Measurements from ENCODE around the gene RPN1. TPM values are rescaled to one million over a fixed set of nuclear protein-coding genes. Genes with fewer than 3 reads are reported as not detected.

The RPN1 gene
- total RNA-seq, 4 donors from 2014 or later, result 91.5 to 150 (median 148) TPM

DNA sequence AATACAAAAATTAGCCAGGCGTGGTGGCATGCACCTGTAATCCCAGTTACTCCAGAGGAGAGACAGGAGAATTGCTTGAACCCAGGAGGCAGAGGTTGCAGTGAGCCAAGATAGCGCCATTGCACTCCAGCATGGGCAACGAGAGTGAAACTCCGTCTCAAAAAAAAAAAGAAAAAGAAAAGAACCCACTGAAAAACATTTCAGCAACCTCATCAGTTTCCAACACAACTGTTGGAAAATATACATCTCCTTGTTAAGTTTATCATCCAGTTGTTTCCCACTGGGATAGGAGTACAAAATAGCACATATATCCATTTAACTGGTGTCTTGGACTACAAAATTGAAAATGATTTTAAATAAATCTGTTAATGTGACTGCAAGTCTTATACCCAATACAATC, 2.2 kb downstream of the RPN1 start:
- DNase-seq (ENCODE audit: low spot score in 2 of 2), result no peak
- Histone ChIP-seq H3K9me3 (no peaks in the 10 kb centered on the region), H3K27ac (no peak overlapping the region), H3K36me3 (peaks cover 15% of the 10 kb centered on the region), H3K27me3 (no peaks in the 10 kb centered on the region), H3K4me1 (peaks cover 24% of the 10 kb centered on the region), H3K4me3 (peak overlapping the region; percentile 70)
- WGBS, result 57% methylated on average over 4 of the region's 4 CpGs
- TF ChIP-seq POLR2AphosphoS5 (IDR thresholded peaks at IDR 0.05), result no peak
- no peak for TF ChIP-seq POLR2A (IDR thresholded peaks at IDR 0.05)
- TF ChIP-seq EP300 (IDR thresholded peaks at IDR 0.05), result no peak
- TF ChIP-seq, protein P1, sequence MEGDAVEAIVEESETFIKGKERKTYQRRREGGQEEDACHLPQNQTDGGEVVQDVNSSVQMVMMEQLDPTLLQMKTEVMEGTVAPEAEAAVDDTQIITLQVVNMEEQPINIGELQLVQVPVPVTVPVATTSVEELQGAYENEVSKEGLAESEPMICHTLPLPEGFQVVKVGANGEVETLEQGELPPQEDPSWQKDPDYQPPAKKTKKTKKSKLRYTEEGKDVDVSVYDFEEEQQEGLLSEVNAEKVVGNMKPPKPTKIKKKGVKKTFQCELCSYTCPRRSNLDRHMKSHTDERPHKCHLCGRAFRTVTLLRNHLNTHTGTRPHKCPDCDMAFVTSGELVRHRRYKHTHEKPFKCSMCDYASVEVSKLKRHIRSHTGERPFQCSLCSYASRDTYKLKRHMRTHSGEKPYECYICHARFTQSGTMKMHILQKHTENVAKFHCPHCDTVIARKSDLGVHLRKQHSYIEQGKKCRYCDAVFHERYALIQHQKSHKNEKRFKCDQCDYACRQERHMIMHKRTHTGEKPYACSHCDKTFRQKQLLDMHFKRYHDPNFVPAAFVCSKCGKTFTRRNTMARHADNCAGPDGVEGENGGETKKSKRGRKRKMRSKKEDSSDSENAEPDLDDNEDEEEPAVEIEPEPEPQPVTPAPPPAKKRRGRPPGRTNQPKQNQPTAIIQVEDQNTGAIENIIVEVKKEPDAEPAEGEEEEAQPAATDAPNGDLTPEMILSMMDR (IDR thresholded peaks at IDR 0.05), result no peak

DNA sequence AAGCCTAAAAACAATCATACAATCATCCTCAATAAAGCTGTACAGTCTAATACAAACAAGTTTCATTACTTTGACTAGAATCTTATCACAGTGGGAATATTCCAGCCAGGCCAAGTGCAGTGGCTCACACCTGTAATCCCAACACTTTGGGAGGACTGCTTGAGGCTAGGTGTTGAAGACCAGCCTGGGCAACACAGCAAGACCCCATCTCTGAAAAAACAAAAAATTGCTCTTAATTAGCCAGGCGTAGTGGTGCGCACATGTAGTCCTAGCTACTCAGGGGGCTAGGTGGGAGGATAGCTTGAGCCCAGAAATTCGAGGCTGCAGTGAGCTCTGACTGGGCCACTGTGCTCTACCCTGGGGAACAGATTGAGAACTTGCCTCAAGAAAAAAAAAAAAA, 3.3 kb downstream of the RPN1 start:
- Histone ChIP-seq H3K4me1 (peaks cover 24% of the 10 kb centered on the region), H3K36me3 (peaks cover 26% of the 10 kb centered on the region), H3K9me3 (no peaks in the 10 kb centered on the region), H3K27me3 (no peaks in the 10 kb centered on the region), H3K4me3 (no peak overlapping the region), H3K27ac (no peak overlapping the region)
- DNase-seq (ENCODE audit: low spot score in 2 of 2), result no peak
- 89% methylated on average over 3 of the region's 3 CpGs for WGBS
- TF ChIP-seq, protein P1 (IDR thresholded peaks at IDR 0.05), result no peak
- TF ChIP-seq POLR2A (IDR thresholded peaks at IDR 0.05) (no peak), EP300 (IDR thresholded peaks at IDR 0.05) (no peak), POLR2AphosphoS5 (IDR thresholded peaks at IDR 0.05) (no peak)

DNA sequence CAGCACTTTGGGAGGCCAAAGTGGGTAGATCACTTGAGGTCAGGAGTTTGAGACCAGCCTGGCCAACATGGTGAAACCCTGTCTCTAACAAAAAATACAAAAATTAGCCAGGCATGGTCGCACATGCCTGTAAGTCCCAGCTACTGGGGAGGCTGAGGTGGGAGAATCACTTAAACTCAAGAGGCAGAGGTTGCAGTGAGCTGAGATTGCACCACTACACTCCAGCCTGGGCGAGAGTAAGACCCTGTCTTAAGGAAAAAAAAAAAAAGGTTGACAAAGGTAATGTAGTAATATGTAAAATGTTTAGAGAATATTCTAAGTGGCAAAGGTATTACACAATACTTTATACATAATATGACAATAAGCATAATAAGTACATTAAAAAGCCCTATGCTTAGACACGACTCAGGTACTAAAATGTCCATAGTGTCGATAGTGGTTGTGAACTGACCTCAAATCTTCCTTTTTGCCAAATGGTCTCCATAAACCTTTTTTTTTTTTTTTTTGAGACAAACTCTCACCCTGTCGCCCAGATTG, 16.5 kb downstream of the RPN1 start:
- 87% methylated on average over 5 of the region's 5 CpGs for WGBS
- H3K4me1 ChIP-seq, result no peaks in the 10 kb centered on the region
- TF ChIP-seq, protein P1 (IDR thresholded peaks at IDR 0.05), result no peak
- TF ChIP-seq POLR2A (IDR thresholded peaks at IDR 0.05), result no peak
- no peak for TF ChIP-seq EP300 (IDR thresholded peaks at IDR 0.05)
- TF ChIP-seq POLR2AphosphoS5 (IDR thresholded peaks at IDR 0.05), result no peak
- no peaks in the 10 kb centered on the region for H3K27me3 ChIP-seq
- no peak for DNase-seq (ENCODE audit: low spot score in 2 of 2)
- H3K36me3 ChIP-seq, result peaks cover 60% of the 10 kb centered on the region
- no peak overlapping the region for H3K27ac ChIP-seq
- no peak overlapping the region for H3K4me3 ChIP-seq
- no peaks in the 10 kb centered on the region for H3K9me3 ChIP-seq

DNA sequence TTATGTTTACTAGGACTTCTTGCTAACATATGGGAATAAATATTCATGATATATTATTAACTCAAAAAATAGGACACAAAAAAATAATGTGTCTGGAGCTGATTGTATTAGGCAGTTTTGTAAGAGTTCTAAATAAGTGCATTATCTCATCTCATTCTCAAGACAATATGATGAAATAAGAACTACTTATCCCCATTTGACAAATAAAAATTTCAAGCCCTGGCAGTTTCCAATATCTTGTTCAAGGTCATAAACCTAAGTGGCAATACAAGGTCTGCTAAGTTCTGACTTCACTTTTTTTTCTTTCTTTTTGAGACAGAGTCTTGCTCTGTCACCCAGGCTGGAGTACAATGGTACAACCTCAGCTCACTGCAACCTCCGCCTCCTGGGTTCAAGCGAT, 18.3 kb downstream of the RPN1 start:
- H3K36me3 ChIP-seq, result peaks cover 64% of the 10 kb centered on the region
- peak overlapping the region; percentile 12 for H3K27ac ChIP-seq
- WGBS, result 100% methylated on average over 2 of the region's 2 CpGs
- no peaks in the 10 kb centered on the region for H3K27me3 ChIP-seq
- no peaks in the 10 kb centered on the region for H3K9me3 ChIP-seq
- TF ChIP-seq POLR2AphosphoS5 (IDR thresholded peaks at IDR 0.05), result no peak
- TF ChIP-seq POLR2A (IDR thresholded peaks at IDR 0.05), result no peak
- TF ChIP-seq, protein P1 (IDR thresholded peaks at IDR 0.05), result no peak
- no peak for TF ChIP-seq EP300 (IDR thresholded peaks at IDR 0.05)
- DNase-seq (ENCODE audit: low spot score in 2 of 2), result no peak
- H3K4me1 ChIP-seq, result no peaks in the 10 kb centered on the region
- H3K4me3 ChIP-seq, result no peak overlapping the region

DNA sequence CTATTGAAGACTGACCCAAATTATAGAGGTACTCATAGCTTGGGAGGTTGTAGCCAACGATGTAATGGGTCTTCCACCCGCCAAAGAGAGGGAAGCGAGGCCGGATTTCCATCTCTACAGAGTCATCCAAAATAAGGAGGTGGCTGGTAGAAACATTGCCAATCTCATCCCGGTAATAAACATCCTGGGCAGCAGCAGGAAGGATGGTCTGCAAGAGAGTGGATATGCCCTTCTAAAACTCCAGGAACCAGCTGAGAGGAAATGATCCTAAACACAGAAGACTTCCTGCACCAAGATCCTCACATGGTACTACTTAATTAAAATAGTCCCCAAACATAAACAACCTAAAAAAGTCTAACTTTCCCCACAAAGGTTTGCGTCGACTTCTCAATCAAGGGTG, 20.7 kb downstream of the RPN1 start:
- Histone ChIP-seq H3K27ac (no peak overlapping the region), H3K36me3 (peaks cover 68% of the 10 kb centered on the region), H3K27me3 (no peaks in the 10 kb centered on the region), H3K9me3 (no peaks in the 10 kb centered on the region), H3K4me3 (no peak overlapping the region), H3K4me1 (no peaks in the 10 kb centered on the region)
- TF ChIP-seq EP300 (IDR thresholded peaks at IDR 0.05) (no peak), POLR2A (IDR thresholded peaks at IDR 0.05) (no peak), POLR2AphosphoS5 (IDR thresholded peaks at IDR 0.05) (no peak)
- TF ChIP-seq, protein P1 (IDR thresholded peaks at IDR 0.05), result no peak
- 82% methylated on average over 7 of the region's 7 CpGs for WGBS
- DNase-seq (ENCODE audit: low spot score in 2 of 2), result peak in 1 of 2 donors; percentile 15

Data from suprapubic skin (tissue), 4 donors.